HuH-7 (cell line): ENCODE measurements around the gene ECSIT.
"Not testable (repeated sequence)": the region's sequence is repeated elsewhere in the genome, so short reads cannot be mapped to it uniquely, and the experiment has no call there.

ENCODE experiments used
- DNase-seq: peaks from one replicate; pipeline ENCODE4 v3.0.0; 2011; ENCODE audit warnings: low spot score

The ECSIT gene

DNA sequence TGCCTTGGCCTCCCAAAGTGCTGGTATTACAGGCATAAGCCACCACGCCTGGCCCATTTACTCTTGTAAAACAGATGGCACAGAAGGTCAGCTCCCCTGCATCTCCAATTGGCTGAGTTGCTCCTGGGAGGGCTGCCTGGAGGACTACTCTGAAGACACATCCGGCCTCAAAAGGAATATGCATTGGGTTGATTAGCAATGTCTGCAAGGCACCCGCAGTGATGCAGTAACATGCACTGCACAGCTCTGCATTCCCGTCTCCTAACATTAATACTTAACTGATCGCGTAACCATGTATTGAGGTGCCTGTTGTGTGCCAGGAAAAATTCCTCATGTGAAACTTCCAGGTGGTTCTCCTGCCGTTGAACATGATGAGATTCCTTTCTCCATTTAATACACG, 53.1 kb downstream of the ECSIT start:
- DNase-seq = no peak

DNA sequence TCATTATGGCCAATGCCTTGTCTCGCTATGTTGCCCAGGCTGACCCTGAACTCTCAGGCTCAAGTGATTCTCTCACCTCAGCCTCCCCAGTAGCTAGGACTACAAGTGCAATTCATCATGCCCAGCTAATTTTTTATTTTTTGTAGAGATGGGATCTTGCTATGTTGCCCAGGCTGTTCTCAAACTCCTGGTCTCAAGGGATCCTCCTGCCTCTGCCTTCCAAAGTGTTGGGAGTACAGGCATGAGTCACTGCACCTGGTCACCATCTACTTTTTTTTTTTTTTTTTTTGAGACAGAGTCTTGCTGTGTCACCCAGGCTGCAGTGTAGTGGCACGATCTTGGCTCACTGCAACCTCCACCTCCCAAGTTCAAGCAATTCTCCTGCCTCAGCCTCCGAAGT, 53.6 kb downstream of the ECSIT start:
- not testable (repeated sequence) for DNase-seq

DNA sequence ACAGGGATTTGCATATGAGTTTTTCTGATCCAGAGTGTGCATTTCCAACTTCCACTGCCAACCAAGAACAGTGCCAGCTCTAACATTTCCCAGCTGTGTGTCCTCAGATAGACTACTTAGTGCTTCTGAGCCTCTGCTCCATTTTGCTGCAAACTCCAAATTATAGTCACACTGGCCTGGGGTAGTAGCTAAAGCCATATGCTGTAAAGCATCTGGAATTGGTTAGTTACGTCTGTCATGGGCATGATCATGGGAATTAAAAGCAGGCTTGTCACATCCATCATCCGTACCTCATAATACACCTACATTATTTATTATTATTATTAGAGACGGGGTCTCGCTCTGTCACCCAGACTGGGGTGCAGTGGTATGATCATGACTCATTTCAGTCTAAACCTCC, 55.2 kb downstream of the ECSIT start:
- DNase-seq = no peak

GRCh38 chr19:11468266-11468845, 60.6 kb downstream of the ECSIT start:
- not testable (repeated sequence) for DNase-seq

DNA sequence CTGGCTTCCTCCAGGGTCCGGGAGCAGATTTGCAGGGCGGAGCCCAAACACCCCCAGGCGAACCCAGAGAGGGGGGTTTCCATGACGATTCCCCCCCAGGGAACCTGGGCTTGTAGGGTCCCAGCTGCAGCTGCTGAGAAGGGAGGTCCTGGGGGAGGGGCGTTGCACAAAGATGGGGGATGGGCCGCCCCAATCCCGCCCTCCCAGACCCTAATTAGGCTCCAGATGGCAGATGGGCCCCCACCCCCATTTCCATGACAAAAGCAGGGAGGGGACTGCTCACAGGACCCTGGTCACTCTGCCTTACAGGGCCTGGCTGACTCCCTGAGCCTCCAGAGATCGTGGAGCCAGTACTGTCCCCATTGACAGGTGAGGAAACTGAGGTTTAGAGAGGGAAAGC, 63.3 kb downstream of the ECSIT start:
- no peak for DNase-seq

DNA sequence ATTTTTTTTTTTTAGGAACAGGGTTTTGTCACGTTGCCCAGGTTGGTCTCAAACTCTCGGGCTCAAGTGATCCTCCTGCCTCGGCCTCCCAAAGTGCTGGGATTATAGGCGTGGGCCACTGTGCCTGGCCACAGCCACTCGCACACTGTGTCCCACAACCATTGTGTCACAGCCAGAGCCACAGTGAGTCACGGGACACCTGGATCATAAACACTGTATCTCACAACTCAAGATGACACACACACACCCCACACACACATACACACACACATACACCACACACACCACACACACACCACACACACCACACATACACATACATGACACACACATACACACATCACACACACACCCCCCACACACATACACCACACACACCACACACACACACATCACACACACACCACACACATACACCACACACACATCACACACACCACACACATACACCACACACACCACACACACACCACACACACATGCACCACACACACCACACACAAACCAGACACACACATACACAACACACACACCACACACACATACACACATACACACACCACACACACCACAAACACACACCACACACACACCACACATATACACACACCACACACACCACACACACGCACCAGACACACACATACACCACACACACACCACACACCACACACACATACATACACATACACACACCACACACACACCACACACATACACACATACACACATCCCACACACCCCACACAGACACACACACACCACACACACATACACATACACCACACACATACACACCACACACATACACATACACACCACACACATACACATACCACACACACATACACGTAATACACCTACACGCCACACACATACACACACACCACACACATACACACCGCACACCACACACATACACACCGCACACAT, 64.3 kb downstream of the ECSIT start:
- no peak for DNase-seq

DNA sequence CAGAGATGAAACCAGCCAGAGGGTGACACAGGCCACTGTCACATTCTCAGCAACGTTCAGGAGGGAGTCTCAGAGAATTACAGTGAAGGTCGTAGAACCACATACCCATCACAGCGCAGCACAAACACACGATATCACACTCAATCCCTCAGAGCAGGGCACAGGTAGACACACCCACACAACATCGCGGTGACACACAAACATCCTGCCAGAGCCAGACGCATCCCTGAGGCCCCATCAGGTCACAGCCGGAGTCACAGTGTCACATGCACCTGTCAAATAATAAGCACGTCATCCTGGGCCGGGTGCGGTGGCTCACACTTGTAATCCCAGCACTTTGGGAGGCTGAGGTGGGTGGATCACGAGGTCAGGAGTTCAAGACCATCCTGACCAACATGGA, 65.5 kb downstream of the ECSIT start:
- DNase-seq = no peak

- no peak for DNase-seq
Measured at GRCh38 chr19:11461453-11461852, 67.5 kb downstream of the ECSIT start.

DNA sequence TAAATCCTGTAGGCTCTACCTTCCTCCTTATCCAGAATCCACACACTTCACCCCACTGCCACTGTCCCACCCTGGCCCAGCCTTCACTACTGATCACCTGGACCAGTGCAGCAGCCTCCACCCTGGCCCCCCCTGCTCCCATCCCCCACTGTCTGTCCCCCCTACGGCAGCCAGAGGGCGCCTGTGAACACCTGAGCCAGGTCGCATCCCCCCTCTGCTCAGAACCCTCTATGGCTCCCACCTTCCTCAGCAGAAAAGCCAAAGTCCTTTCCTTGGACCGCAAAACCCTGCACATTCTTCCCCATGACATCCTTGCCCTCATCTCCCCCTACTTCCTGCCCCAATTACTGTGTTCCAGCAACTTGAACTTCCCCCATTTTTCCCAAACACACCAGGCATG, 68.7 kb downstream of the ECSIT start:
- no peak for DNase-seq

DNA sequence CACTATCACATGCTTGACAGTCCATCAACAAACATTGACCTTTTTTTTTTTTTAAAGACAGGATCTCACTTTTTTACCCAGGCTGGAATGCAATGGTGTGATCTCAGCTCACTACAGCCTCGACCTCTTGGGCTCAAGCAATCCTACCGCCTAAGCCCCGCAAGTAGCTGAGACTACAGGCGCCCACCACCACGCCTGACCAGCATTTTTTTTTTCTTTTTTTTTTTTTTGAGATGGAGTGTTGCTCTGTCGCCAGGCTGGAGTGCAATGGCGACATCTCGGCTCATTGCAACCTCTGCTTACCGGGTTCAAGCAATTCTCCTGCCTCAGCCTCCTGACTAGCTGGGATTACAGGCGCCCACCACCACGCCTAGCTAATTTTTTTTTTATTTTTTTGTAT, 70.0 kb downstream of the ECSIT start:
- DNase-seq = not testable (repeated sequence)

DNA sequence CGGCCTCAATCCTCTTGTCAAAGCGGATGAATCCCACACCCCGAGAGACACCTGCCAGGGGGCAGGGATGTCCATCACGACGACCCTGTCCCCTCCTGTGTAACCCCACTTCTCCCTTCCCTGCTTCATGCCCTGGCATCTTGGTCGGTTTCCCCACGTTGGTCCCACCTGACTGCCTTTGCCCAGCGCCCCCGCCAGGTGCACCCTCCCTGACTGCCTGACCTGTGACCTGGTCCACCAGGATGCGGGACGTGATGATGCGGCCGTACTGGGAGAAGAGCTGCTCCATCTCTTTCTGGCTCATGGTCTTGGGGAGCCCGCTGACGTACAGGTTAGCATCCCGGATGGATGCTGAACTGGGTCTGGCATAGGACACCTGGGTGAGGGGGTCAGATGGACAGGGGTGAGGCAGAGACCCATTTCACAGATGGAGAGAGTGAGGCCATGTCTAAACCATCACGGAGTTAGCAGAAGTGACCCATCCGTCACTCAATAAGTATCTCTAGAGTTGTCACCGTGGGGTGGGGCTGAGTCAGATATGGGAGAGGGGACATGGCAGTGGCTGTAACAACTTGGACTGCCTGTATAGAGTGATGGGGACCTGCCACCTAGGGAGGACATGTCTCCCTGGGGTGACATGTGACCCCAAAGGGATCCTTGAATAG, 70.6 kb downstream of the ECSIT start:
- no peak for DNase-seq

GRCh38 chr19:11457831-11458230, 71.1 kb downstream of the ECSIT start:
- no peak for DNase-seq

DNA sequence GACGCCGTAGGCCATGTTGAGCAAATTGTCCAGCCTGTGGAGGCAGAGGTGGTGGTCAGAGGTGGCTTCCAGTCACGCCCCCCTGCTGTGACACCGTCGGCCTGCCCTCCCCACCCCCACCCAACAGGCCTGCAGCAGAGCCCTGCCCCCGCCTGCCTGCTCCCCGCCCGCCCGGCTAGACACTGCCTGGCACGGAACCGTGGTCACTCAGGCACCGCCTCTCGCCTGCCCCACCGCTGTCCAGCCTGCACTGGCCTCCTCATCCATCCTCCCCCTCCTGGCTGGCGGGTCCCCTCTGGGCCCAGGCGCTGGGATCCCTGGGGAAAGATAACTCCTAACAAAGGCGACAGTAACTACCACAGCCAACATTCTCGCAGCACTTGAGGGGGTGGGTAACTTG, 71.8 kb downstream of the ECSIT start:
- DNase-seq = no peak

- no peak for DNase-seq
Measured at GRCh38 chr19:11456659-11457058, 72.3 kb downstream of the ECSIT start.
